Superior temporal gyrus (tissue), 1 donor: ENCODE data around the gene FAM156A.
A peak's percentile ranks its signal among the peaks of the same experiment; 100 is the strongest.
"Not testable (repeated sequence)": the region's sequence is repeated elsewhere in the genome, so short reads cannot be mapped to it uniquely, and the experiment has no call there.

Source experiments
- DNase-seq: peaks from one replicate; pipeline ENCODE4 v3.0.0-alpha.2; 2016; ENCODE audit errors: extremely low spot score

Gene FAM156A, protein sequence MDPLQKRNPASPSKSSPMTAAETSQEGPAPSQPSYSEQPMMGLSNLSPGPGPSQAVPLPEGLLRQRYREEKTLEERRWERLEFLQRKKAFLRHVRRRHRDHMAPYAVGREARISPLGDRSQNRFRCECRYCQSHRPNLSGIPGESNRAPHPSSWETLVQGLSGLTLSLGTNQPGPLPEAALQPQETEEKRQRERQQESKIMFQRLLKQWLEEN

GRCh38 chrX:52958113-52958959 lies at the start of gene FAM156A:
FAM156A (minus strand) TSS chrX:52958518; CDS start chrX:52948588, 9,930 bp downstream.
- DNase-seq = not testable (repeated sequence)

GRCh38 chrX:53005327-53005726 lies 47.0 kb upstream of the FAM156A start:
- no peak for DNase-seq

DNA sequence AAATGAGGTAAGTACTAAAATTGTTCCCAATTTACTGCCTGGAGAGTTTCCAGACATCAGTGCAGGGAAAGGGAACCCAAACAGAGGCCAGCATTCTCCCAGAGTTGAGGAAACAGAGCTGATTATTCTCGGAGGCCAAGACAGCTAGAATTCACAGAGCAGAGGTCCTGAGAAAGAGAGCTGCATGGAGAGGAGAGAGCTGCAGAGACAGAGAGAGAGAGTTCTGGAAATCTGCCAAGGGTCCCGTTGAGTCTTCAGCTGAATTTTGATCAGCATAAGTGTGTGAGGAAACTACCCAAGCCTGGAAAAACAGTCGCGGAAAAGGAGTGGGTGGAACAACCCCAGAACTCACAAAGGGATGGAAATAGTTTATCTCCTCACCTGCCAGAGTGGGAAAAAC lies 46.5 kb upstream of the FAM156A start:
- peak; percentile 11 for DNase-seq

- DNase-seq = no peak
Measured at GRCh38 chrX:53004038-53004437, 45.7 kb upstream of the FAM156A start.

DNA sequence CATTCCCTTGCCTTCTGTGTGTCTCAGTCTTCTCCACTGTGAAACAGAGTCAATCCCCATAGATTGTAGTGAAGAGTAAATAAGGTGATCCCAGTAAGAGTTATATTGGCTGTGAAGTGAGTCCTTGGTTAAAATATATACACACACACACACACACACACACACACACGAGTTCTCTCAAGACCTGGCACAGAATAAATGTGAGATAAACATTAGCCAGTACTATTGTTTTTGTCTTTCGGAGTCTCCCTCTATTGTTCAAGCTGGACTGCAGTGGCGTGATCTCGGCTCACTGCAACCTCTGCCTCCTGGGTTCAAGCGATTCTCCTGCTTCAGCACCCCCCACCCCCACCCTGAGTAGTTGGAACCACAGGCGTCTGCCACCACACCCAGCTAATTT lies 44.8 kb upstream of the FAM156A start:
- no peak for DNase-seq

DNA sequence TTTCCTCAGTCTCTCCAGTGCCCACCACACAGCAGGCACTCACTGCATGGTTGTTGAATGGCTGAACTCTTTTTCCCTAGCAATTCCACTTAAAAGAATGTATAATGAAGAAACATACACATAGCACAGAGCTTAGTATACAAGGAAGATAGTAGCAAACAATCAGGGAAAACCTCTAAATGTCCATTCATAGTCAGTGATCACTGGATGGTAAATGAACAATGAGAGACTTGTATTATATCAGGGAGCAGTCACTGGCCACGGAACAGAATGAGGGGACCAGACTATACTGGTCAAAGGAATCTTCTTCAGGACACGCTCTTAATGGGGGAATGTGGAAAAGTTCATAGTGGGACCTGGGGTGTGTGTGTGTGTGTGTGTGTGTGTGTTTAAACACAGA lies 43.6 kb upstream of the FAM156A start:
- no peak for DNase-seq

DNA sequence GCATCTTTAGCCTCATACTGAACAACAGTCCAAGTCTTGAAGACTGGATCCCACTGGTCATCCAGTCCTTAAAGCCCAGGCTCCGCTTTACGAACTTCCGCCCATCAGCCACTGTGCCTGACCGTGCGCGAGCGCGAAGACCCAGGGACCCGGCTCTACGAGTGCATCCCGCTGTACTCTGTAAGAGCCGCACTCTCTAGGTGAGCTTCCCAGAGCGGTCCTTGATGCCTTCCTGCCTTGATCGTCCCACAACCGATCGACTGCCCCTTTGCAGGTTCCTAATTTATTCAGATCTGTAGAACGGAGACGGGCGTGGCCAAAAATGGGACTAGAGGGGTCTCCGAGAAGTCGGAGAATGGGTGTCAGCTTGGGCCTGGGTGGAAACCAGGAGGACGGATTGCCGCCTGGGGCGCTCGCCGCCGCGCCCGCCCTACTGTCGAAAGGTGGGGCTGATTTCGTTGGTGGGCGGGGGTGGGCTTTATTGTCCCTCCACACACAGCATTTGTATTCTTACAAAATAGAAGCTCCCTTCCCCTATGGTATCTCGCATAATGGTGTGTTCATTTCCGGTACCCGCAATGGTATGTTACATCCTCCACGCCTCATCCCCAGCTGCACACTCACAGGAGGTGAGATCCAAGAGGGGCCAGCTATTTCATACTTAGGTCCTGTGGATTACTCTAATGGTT lies 42.3 kb upstream of the FAM156A start:
- no peak for DNase-seq

- DNase-seq = no peak
Measured at GRCh38 chrX:52995987-52996331, 37.6 kb upstream of the FAM156A start.

DNA sequence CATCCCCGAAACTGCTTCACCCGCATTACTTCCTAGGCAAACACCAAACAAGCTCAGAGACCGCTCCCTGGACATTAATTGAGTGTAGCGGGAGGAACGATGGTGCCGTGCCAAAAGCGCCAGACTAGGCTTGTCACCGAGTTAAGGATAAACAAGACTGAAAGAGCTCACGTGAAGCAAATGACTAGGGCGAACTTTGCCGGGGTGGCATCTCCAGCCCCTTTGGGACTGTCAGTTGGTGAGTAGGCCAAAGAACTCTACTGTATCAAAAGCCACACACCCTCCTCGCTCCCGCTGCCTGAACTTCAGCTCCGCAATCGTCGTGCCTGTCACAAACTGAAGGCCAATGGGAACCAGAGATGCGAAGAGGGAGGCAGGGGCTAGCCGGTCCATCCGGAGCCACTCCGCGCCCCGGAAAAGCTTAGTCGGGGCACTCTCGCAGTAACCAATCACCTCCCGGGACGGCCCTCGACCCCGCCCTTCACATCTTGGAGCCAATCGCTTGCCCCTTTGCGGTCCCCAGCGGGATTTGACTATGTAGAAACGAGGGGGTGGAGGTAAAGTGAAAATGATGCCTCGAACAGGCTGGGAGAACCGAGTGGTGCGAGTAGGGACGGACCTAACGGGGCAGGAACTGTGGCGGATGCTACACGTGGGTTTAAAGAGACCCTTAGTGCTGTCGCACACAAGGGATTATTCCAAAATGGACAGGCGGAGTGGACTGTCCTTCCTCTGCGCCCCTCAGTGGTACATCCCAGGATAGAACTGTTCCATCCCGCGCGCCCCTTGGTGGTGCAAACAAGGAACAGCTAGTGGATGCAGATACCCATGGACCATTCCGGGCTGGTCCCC lies 37.0 kb upstream of the FAM156A start:
- peak; percentile 93 for DNase-seq

DNA sequence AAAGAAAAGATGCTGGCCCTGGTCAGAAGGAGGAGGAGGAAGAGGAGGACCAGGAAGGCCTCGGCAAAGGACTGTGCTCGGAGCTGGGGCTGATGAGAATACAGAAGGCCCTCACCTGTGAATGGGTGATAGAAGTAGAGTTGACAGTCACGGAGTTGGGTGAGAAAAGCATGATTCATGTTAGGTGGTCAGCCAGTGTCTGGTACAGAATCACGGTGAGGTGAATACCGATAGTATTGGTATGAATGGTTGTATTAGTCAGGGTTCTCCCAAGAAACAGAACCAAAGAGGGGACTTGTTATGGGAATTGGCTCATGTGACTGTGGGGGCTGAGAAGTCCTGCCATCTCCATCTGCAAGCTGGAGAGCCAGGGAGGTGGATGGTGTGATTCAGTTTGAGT lies 32.5 kb upstream of the FAM156A start:
- DNase-seq = no peak

GRCh38 chrX:52990011-52990631 lies 31.8 kb upstream of the FAM156A start:
- peak; percentile 18 for DNase-seq

GRCh38 chrX:52988985-52989917 lies 30.9 kb upstream of the FAM156A start:
- no peak for DNase-seq

GRCh38 chrX:52983321-52984000 lies 25.1 kb upstream of the FAM156A start:
- no peak for DNase-seq

- no peak for DNase-seq
Measured at GRCh38 chrX:52979993-52980392, 21.7 kb upstream of the FAM156A start.

DNA sequence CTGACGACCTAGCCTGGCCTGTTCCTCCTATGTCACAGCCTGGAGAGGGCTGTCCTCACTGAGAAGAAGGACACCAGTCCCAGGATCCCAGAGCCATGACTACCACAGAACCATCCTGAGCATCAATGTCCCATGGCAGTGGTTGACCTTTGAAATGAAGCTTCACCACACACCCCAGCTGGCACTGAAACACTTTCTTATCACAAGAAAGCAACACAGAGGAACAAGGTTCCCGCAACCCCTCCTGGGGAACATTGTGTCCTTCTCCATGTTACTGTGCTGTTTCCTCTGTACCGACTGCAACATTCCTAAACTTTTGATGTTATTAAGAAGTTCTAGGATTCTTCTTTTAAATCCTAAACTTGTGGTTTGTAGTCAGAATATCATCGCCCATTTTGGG lies 21.2 kb upstream of the FAM156A start:
- no peak for DNase-seq

DNA sequence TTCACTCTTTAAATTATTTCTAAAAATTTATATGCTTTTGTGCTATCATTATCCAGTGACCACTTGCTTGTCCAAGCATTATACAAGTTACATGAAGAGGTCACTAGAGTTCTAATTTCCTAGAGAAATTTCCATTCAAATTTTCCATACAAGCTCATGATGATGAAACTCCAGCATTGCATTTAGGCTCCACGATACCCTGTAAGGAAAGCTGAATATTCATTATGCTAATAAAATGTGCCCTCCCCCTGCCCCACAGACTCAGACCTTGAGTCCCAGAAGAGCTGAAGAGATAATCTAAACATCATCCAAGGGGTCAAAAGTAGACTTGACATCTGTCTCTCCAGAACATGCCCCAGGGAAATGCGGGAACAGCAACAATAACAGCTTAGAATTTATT lies 19.6 kb upstream of the FAM156A start:
- no peak for DNase-seq

DNA sequence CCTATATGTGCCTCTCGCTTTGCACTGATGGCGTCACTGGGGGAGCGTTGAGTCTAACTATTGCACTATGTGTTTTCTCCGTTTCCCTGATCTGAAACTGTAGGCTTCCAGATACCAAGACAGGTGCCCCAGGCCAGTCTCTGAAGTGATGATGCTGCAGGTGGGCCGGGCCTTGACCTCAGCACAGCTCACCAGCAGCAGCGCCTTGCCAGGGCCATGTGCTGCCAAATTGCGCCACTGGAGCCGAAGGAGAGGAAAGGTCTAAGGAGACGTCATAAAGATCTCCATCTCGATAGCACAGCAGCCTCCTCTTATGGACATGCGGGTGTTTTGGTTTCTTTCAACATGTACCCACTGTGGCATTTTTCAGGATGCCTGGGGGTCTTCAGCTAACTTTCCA lies 17.3 kb upstream of the FAM156A start:
- DNase-seq = not testable (repeated sequence)

GRCh38 chrX:52974336-52974992 lies 16.1 kb upstream of the FAM156A start:
- DNase-seq = not testable (repeated sequence)

DNA sequence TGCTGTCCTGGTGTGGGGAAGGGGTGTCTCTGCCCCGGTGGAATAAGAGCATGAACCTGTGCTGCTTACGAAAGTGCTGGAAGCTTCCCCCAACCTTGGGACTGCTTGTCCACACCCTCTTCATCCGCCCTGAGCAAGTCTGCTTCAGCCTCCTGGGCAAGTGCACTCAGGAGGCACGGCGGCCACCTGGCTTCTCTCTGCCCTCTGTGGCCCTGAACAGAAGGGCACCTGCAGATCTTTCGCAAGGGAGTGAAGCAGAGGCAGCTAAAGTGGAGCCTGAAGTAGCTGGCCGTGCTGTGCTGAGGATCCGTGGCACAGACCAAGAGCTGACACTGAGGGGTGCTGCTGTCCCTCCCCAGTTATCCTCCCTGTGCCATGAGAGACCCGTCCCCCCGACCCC lies 9.6 kb upstream of the FAM156A start:
- not testable (repeated sequence) for DNase-seq
